CD4-positive, alpha-beta T cell treated with Interleukin-4 for 1 hour (primary cell): ENCODE measurements around the gene RTEL1.
A peak's percentile ranks its signal among the peaks of the same experiment; 100 is the strongest.

Experiments
- DNase-seq, 2 donors: peaks; one replicate each; pipeline ENCODE4 v3.0.0-alpha.2; 2020 to 2022

The RTEL1 gene

DNA sequence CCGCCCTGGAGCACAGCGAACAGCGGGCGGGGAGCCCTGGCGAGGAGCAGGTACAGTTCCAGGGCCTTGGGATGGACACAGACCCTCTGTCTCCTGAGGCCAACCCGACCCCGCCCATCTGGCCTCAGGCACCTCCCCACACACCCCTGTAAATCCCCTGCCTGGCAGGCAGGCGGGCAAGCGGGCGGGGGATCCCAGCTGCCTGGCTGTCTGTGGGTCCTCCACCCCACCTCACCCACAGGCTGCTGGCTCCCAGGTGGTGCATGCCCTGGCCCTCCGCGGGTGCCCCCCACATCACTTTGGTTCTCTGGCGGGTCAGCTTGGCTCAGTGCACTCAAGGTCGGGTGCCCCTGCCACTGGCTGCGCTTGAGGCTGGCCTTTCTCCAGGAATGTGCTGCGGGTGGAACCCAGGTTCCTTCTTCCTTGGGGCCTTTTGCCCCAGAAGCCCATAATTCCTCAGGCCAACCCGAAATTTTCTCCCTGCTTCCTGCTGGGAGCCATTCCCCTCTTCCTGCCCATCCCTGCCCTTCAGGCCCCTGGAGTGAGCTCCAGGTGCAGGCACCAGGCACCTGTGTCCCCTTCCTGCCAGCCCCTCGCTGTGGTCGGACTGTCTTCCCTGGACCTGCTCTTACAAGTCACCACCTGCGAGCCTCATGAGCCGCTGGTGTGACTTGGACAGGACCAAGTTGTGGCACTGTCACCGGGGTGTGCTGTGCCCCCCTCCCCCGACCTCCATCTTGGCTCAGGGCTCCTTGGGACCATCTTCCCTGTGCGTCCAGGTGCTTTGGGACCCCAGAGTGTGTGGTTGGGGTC, 33.0 kb downstream of the RTEL1 start:
- no peak for DNase-seq

DNA sequence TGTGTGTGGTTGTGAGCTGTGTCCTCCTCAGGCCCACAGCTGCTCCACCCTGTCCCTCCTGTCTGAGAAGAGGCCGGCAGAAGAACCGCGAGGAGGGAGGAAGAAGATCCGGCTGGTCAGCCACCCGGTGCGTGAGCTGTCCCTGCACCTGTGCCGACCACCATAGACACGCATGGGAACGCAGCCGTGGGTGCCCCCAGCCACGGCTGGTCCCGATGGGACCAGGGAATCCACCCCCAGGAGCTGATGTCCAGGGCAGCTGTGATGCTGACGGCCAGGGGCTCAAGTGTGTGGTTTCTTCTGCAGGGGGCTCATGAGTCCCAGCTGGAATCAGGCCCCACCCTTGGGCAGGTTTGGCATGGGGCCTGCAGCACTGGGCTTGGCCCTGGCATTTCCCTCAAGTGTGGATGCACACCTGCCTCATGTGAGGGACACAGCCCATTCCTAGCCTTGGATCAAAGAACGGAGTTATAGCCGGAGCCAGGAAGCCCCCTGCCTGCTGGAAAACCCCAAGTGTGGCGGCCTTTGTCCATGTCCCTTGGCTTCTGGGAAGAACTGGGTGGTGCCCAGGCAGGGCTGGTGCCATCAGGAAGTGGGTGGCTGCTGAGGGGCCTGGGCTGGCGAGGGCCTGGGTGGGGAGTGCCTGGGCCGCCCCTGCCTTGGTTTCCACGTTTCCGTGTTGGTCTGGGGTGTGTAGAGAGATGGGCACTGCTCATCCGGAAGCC, 33.8 kb downstream of the RTEL1 start:
- no peak for DNase-seq

- no peak for DNase-seq
These were observed 34.4 kb downstream of the RTEL1 start for GRCh38 chr20:63692436-63693082.

GRCh38 chr20:63693083-63693732, 35.1 kb downstream of the RTEL1 start:
- DNase-seq, result no peak

DNA sequence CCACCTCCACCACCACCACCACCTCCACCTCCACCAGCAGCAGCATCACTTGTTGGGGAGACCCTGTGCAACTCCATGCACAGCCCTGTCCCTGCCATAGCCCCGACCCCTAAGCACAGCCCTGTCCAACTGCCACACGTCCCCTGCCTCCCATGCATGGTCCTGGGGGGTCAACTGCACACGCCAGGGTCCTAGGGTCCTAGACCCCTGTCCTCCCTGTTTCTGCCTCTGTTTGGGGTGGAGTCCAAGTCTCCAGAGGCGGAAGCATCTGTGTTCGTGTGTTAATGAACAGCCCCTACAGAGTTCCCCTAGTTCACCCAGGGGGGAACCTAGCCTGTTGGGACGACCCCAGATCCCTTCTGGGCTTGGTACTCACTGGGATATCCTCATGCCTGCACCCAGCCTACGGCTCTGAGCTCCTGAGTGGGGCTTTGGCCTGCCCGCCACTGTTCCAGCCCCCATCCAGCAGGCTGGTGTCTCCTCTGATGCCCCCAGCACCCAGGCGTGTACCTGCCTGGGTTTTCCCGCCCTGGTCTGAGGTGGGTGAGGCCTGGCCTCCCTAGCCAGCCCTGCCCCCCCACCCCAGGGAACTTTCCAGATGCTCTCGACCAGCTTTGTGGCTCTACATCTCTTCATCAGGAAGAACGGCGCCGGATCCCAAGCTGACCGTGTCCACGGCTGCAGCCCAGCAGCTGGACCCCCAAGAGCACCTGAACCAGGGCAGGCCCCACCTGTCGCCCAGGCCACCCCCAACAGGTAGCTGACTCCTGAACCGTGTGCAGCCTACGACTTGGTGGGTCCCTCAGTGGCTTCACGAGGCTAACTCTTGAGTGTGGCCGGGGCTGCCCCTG, 35.8 kb downstream of the RTEL1 start:
- no peak for DNase-seq

GRCh38 chr20:63694584-63695423, 36.7 kb downstream of the RTEL1 start:
- DNase-seq, result no peak

GRCh38 chr20:63695424-63696305, 37.6 kb downstream of the RTEL1 start:
- no peak for DNase-seq

DNA sequence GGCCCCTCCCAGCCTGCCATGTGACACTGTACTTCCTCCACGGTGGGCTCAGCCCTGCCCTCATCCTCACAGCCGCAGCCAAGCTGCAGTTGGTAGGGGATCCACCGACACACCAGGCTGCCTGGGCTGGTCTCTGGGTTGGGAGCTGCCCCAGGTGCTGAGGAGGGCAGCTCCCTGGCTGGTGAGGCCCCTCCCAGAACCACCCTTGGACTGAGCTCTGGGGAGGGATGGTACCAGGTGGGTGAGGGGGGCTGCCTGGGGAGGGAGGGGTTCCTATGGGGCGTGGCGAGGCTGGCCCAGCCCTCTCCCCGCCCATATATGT, 38.2 kb downstream of the RTEL1 start:
- DNase-seq, result peak; percentile 35 to 53

- no peak for DNase-seq
These were observed 38.7 kb downstream of the RTEL1 start, which contains the start of gene TNFRSF6B for GRCh38 chr20:63696628-63697356. Gene TNFRSF6B, plus strand, starts transcription at chr20:63696652. Its CDS starts 116 bp downstream, at chr20:63696768.

DNA sequence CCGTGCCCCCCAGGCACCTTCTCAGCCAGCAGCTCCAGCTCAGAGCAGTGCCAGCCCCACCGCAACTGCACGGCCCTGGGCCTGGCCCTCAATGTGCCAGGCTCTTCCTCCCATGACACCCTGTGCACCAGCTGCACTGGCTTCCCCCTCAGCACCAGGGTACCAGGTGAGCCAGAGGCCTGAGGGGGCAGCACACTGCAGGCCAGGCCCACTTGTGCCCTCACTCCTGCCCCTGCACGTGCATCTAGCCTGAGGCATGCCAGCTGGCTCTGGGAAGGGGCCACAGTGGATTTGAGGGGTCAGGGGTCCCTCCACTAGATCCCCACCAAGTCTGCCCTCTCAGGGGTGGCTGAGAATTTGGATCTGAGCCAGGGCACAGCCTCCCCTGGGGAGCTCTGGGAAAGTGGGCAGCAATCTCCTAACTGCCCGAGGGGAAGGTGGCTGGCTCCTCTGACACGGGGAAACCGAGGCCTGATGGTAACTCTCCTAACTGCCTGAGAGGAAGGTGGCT, 39.3 kb downstream of the RTEL1 start:
- DNase-seq, result no peak

- DNase-seq, result no peak
These were observed 39.9 kb downstream of the RTEL1 start for GRCh38 chr20:63697868-63698545.

- DNase-seq, result no peak
These were observed 40.8 kb downstream of the RTEL1 start for GRCh38 chr20:63698739-63699465.

DNA sequence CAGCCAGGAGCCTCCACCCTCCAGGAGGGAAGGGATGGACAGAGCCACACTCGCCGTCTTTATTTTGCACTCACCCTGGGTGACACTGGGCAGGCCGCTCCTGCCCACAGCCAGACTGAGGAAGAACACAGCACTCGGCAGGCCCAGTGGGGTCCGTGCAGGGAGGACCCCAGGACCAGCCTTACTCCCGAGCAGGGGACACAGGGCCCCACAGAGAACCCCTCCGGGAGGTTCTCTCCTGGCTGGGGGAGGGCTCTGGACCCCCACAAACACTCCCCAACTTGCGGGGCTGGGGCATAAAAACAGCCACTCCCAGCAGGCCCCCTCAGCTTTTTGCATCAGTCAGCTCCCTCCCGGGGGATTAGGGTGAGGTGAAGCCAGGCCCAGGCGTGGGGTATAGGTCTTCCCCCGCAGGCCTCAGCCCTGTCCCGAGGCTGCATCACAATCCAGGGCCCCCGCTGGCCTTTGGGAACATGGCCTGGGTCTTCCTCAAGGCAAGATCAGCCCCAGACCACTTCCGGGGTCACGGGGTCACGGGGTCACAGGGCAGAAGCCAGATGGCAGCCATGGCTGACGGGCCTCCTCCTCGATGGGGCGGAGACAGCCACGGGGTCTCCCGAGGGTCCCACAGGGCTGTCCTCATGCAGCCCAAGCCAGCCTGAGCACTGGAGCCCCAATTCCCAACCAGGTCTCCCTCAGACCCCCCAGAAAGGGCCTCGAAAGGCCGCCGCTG, 41.5 kb downstream of the RTEL1 start:
- DNase-seq, result no peak

GRCh38 chr20:63700199-63701050, 42.3 kb downstream of the RTEL1 start:
- no peak for DNase-seq

DNA sequence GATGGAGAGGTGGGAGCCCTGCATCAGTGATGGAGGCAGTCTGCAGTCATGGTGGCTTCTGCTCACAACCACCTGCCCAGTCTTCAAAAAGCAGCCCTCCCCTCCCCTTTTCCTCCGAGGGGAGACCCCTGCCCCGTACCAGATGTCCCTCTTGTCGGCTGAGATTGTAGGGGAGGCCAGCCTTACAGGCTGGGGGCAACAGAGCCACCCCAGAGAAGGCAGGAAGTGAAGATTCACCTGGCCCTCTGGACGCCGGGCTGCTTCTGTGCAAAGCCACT, 42.9 kb downstream of the RTEL1 start:
- DNase-seq, result no peak

- DNase-seq, result no peak
These were observed 43.4 kb downstream of the RTEL1 start for GRCh38 chr20:63701329-63702035.
